GM21717 (cell line): ENCODE data around the gene STRADA.

Source experiments
- ATAC-seq: cut with Tn5 transposase; IDR thresholded peaks from one replicate; pipeline ENCODE4 v1.9.1; 2021; ENCODE audit warnings: mild to moderate bottlenecking, moderate library complexity; ENCODE audit not compliant: unreplicated experiment

STRADA gene

DNA sequence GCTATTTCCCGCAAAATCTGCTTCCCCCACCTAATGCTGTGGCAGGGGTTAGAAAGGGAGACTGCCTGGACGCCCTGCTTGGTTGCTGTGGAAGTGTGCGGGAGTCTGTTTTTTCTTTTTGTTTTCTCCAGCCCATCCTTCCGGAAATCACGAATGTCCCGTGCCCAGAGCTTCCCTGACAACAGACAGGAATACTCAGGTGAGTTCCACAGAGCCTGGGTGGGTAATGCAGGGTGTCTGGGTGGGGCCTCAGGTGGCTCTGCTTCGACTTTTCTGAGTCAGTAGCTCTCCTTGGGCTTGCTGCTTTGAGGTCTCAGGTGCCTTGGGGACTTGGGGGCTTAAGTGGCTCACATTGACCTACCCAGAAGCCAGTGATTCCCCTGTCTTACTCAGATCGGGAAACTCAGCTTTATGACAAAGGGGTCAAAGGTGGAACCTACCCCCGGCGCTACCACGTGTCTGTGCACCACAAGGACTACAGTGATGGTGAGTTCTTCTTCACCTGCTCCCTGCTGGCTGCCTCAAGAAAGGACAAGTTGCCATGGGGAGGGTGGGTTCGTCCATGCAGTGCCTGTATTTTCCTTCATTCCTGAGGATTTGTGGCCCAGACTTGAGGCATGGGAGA, 53.1 kb downstream of the STRADA start:
- ATAC-seq: no peak

GRCh38 chr17:63686138-63686685, 55.4 kb downstream of the STRADA start:
- no peak for ATAC-seq

DNA sequence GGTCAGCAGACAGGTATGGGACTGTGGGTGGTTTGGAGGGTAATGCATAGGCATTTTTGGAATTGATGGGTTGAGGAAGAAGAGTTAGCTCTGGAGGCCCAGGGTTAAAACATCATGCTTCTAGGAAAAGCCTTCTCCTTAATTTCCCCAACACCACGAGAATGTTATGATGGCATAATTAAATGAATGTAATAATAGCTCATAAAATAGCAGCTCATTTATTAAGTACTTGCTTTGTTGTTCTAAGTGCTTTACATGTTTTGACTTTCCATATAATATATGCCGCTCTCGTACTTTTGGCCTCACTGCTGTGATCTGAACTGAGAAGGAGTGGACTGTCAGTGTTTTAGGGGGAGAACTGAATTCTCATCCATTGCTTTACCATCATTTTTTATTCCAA, 56.0 kb downstream of the STRADA start:
- no peak for ATAC-seq

DNA sequence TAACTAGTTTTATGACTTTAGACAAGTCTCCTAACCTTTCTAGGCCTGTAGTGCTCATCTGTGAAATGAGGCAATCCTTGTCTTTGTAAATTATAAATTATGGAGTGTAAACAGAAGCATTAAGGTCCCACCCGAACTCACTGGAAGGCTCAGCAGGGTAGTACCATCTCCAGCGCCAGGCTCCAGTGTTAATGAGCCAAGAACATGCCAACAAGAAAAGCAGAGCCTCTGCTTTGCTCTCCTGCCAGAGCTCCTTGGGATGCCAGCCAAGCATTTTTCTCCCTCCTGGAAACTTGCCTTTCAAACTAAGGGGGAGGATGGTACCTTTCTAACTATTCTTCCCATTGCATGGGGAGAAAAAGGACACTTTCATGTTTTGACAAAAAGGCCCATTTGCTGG, 56.6 kb downstream of the STRADA start:
- ATAC-seq: no peak

GRCh38 chr17:63682981-63683380, 58.6 kb downstream of the STRADA start:
- no peak for ATAC-seq

- no peak for ATAC-seq
Observed at GRCh38 chr17:63682441-63682840, 59.2 kb downstream of the STRADA start.

GRCh38 chr17:63681530-63681929, 60.1 kb downstream of the STRADA start:
- no peak for ATAC-seq

GRCh38 chr17:63680700-63681099, 60.9 kb downstream of the STRADA start:
- ATAC-seq: no peak

DNA sequence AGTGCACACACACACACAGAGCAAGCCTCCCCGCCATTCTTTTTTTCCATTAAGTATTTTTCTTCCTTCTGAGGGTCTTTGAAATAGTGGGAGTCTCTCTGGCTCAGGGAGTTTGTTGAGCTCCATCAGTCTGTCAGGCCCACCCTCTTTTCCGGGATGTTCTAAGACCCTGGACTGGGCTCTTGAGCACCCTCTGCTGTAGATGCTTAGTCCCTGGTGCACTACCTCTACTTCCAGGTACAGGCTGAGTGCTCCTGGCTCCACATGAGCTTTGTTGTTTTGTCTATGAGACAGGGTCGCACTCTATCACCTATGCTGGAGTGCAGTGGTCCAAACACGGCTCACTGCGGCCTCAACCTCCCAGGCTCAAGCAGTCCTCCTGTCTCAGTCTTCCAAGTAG, 62.4 kb downstream of the STRADA start:
- no peak for ATAC-seq

DNA sequence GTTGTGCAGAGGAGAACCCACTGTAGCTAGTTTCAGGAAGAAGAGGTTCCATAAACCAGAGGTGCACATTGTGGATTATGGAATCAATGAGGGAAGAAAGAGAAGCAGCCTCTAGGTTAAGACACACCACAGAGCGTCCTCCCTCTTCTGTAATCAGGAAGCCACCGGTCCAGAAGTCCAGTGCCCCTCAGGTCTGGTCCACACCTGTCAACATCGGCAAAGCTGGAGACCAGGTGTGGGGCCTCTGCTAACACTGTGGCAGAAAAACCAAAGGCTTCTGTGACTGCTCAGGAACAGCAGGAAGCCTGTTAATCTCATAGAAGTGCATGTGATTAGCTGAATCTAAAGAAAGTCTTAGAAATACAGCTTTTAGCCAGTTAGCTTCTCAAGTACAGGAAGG, 65.0 kb downstream of the STRADA start:
- ATAC-seq: no peak

DNA sequence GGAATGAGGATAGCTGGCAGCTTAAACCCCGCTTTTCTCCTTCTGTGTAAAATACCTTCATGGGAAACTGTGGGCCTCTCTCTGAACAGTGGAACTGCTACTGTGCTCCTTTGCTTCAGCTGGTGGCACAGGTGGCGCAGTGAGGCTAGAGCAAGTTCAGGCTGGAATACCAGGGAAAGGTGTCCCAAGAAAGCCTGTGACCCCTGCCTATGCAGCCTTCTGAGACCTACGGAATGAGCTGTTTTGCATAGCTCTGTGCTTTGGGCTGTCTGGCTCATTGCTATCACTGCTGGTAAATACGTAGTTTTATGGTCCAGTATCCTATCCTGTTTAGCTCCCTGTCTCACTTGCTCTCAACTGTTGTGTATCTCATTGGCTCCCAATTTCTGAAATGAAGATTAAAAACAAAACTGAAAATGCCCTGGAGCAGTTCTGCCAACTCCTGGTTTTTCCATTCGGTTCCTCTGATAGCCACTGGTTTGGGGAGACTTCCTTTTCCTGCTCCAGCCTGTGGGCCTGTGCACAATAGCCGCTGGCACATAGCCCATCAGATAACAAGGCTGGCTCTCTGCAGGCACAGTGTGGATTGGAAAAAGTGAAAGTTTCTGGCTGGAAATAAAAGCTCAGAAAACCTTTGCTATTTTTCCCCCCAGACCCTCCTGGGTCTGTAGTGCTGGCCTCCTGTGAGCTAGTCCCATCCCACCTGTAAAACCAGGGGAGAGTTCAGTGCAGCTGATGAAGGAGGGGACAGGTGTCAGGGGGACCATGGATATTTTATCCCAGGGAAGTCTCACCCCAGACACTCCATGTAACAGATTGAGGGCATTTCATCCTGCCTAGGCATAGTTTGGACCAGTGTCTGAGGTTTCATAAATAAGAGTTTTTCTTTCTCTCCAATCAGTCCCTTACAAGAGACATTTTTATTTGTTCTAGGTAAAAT, 65.7 kb downstream of the STRADA start:
- no peak for ATAC-seq

DNA sequence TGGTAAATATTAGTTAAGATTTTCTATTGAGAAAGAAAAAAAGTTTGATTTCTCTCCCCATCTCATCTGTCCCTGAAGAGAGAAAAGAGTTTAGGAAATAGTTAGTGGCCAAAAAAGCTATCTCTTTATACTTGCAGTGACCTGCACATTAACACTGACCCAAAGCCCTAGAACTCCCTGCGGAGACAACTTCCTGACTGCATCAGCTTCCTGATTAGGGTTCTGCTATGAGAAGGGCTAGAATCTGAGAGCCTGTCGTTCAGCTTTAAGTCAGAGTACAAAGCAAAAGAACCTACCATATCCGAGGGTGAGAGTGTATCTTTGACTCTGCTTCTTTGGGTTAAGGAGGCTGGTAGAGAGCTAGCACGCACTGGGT, 66.4 kb downstream of the STRADA start:
- no peak for ATAC-seq

DNA sequence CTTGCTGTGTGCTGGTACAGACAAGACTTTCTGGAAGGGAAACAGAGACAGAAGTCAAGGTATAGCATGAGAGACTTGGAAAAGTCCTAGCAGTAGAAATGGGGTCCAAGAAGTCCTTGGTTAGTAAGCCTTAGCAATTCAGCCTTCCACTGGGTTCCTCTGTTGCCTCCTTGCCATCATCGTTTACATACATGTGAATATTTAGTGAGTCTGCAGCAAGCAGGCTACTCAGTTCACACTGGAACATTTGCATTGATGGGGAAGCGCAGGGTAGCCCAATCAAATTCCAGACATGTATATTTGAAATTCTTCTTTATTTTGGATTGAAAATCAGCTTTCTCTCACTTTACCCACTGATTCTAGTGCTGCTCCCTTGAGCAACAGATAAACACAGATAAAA, 68.7 kb downstream of the STRADA start:
- ATAC-seq: no peak

GRCh38 chr17:63665527-63666214, 75.9 kb downstream of the STRADA start:
- ATAC-seq: no peak

DNA sequence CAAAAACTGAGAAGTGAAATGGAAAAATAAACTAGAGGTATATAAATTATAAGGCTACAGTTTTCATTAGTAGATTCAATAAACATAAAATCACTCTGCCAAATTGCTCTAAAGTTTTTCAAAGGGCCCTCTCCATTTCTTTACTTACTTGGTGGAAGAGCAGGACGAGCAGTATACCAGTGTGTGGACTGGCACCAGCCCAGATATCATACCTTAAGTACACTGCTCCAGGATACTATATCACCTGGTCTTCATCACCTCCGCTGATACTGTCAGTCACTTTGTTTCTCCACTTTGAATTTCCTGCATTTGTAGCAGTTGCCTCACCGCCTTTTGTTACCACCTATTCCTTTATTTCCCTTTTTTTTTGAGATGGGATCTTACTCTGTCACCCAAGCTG, 81.7 kb downstream of the STRADA start:
- ATAC-seq: no peak

DNA sequence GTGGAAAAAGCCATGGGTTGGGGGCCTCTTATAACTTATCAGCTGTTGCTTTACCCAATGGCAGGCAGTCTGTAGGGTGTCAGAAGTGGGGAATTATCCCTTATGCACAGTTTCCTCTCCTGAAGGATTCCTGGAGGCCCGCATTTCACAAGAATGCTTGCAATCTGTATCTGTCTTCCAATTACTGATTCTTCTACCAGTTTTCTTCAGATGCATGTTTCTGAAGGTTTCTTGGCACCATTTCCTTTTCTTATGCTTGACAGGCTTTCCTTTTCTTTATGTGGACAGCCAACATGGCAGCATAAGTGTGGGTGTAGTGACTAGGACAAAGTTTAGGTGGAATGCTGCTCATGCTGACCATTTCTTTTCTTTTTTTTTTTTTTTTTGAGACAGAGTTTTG, 83.2 kb downstream of the STRADA start:
- no peak for ATAC-seq

GRCh38 chr17:63657786-63658185, 83.8 kb downstream of the STRADA start:
- ATAC-seq: no peak

DNA sequence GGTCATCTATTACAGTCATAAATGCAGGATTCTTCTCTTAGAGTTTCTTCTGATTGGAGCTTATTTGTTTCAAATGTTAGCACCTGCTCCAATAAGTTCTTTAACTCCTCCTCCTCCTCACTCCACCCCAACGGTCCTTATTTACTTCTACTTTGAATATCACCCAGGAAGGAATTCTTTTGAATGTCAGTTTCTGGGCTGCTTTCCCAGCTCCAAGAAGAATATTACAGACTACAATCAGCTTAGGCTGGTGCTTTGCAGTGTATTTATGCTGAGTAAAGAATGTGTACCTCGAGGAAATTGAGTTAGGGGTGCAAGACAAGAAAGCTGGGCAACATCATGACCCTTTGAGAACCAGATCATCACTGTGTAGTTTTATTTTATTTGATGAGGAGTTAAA, 88.5 kb downstream of the STRADA start:
- no peak for ATAC-seq
